Effector memory CD8-positive, alpha-beta T cell (primary cell): ENCODE data around the gene MINDY3.
"Not testable (repeated sequence)": the region's sequence is repeated elsewhere in the genome, so short reads cannot be mapped to it uniquely, and the experiment has no call there.

ENCODE experiments used
- ATAC-seq: fragments of 150-1000 bp; cut with Tn5 transposase; replicated peaks from 2 replicates; pipeline ENCODE4 v1.10.0; 2021; ENCODE audit warnings: mild to moderate bottlenecking, moderate library complexity
- DNase-seq, 3 experiments: peaks; one replicate each; pipeline ENCODE4 v3.0.0; 2021
- H3K27ac Mint-ChIP-seq, 2 donors: one replicate each; pipeline ENCODE4 v1.8.0; 2022; ENCODE audit warnings: mild to moderate bottlenecking in 2 of 2, mixed read lengths in 2 of 2, moderate library complexity in 2 of 2
- H3K27me3 Mint-ChIP-seq, 2 donors: one replicate each; pipeline ENCODE4 v1.8.0; 2022; ENCODE audit warnings: mixed read lengths in 2 of 2
- H3K36me3 Mint-ChIP-seq: one replicate; pipeline ENCODE4 v1.8.0; 2022; ENCODE audit warnings: mild to moderate bottlenecking, moderate library complexity, mixed read lengths; ENCODE audit not compliant: insufficient read depth
- H3K4me1 Mint-ChIP-seq, 2 donors: one replicate each; pipeline ENCODE4 v1.8.0; 2022; ENCODE audit warnings: low read depth in 2 of 2, mixed read lengths in 2 of 2
- H3K4me3 Mint-ChIP-seq, 2 donors: one replicate each; pipeline ENCODE4 v1.8.0; 2022; ENCODE audit warnings: mild to moderate bottlenecking in 2 of 2, mixed read lengths in 2 of 2, moderate library complexity in 2 of 2
- H3K9me3 Mint-ChIP-seq, 2 donors: one replicate each; pipeline ENCODE4 v1.8.0; 2022; ENCODE audit warnings: mixed read lengths in 2 of 2
- total RNA-seq, 9 experiments: gene quantifications; one replicate each; lab custom pipeline; 2026; lab: John Stamatoyannopoulos, UW

Gene MINDY3
- total RNA-seq = 27.4 to 51.9 (median 31.2) reads per million in 9 experiments

DNA sequence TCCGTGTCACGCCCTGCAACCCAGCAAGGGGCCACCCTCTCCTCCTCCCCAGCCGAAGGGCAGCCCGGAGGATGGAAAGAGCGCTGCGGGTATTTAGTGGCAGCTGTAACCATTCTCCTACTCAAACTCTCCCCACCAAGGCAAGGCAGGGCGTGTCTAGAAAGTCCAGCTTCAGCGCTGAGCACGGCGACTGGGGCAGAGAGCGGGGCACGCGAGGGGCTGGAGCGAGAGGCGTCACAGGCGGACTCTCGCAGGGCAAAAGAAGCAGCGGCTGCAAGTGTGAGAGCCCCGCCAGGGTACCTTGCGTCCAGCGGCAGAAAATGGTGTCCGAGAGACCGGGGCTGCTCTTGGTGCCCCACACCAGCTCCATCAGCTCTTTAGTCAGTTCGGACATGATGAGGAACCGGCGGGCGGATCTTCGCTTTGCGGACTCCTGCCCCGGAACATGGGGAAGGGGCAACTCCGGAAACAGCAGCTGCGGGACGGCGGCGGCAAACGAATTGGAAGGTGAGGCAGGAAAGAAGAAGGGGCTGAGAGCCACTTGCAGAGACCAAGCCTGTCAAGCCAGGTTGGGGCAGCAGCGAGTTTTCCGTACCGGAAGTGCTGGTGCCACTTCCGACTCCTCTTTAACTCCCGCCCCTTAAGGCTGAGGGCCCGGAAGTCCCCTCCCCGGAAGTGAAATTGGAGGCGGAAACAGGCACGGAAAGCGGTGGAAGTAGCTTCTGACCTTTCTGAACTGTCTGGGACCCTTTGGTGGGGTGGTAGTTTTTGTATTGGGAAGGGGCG lies at the start of gene MINDY3:
Gene MINDY3, minus strand, starts transcription at position 602 of the 786 bp plus-strand sequence. Its CDS starts 208 bp downstream, at position 394.
- peak within 1 kb of the TSS; percentile 94 to 95 for H3K27ac Mint-ChIP-seq
- no peaks in the 10 kb centered on the region for H3K9me3 Mint-ChIP-seq
- DNase-seq (peak; percentile 72 to 79 (median 73)), ATAC-seq (peak; percentile 94)
- peaks cover 17 to 18% of the 10 kb centered on the region in 2 donors for H3K27me3 Mint-ChIP-seq
- H3K4me3 Mint-ChIP-seq = peak within 1 kb of the TSS; percentile 93 to 94
- H3K36me3 Mint-ChIP-seq = peaks cover 11% of the 10 kb centered on the region
- H3K4me1 Mint-ChIP-seq = peaks cover 25 to 34% of the 10 kb centered on the region in 2 donors

DNA sequence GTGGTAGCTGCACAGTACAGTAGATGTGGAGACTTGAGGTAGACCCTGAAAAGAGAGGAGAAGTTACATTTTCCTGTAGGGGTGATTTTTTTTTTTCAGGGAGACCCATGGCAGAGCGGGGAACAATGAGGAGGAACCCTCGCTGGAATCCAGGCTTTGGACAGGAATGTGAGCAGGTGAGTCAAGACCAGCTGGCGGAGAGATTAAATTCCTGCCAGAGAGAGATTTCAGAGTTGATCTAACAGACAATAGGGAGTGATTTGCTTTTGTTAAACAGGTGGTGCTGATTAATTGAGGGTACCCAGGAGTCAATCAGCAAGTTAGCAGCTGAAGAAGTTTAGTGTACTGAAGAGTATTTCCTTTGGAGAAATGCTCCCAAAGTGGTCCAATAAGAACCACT lies 41.6 kb upstream of the MINDY3 start:
- ATAC-seq (no peak), DNase-seq (no peak)
- H3K9me3 Mint-ChIP-seq = no peaks in the 10 kb centered on the region
- H3K36me3 Mint-ChIP-seq = no peaks in the 10 kb centered on the region
- peaks cover 30 to 31% of the 10 kb centered on the region in 2 donors for H3K27me3 Mint-ChIP-seq
- H3K27ac Mint-ChIP-seq = no peak overlapping the region
- no peaks in the 10 kb centered on the region for H3K4me1 Mint-ChIP-seq
- no peak overlapping the region for H3K4me3 Mint-ChIP-seq

- H3K27me3 Mint-ChIP-seq = peaks cover 51 to 52% of the 10 kb centered on the region in 2 donors
- DNase-seq = no peak
- no peaks in the 10 kb centered on the region for H3K36me3 Mint-ChIP-seq
- no peaks in the 10 kb centered on the region for H3K9me3 Mint-ChIP-seq
- no peaks in the 10 kb centered on the region for H3K4me1 Mint-ChIP-seq
- no peak overlapping the region for H3K4me3 Mint-ChIP-seq
- no peak for ATAC-seq
- H3K27ac Mint-ChIP-seq = no peak overlapping the region
Observed at GRCh38 chr10:15898046-15898445, 37.7 kb upstream of the MINDY3 start.

GRCh38 chr10:15897287-15897686 lies 37.0 kb upstream of the MINDY3 start:
- no peaks in the 10 kb centered on the region for H3K36me3 Mint-ChIP-seq
- H3K4me1 Mint-ChIP-seq = no peaks in the 10 kb centered on the region
- no peak overlapping the region for H3K4me3 Mint-ChIP-seq
- ATAC-seq (no peak), DNase-seq (no peak)
- H3K27ac Mint-ChIP-seq = no peak overlapping the region
- H3K9me3 Mint-ChIP-seq = no peaks in the 10 kb centered on the region
- peaks cover 52 to 59% of the 10 kb centered on the region in 2 donors for H3K27me3 Mint-ChIP-seq

GRCh38 chr10:15896654-15897053 lies 36.3 kb upstream of the MINDY3 start:
- H3K4me1 Mint-ChIP-seq = no peaks in the 10 kb centered on the region
- no peak overlapping the region for H3K27ac Mint-ChIP-seq
- DNase-seq (no peak), ATAC-seq (no peak)
- H3K27me3 Mint-ChIP-seq = peaks cover 46 to 56% of the 10 kb centered on the region in 2 donors
- H3K9me3 Mint-ChIP-seq = no peaks in the 10 kb centered on the region
- H3K36me3 Mint-ChIP-seq = no peaks in the 10 kb centered on the region
- no peak overlapping the region for H3K4me3 Mint-ChIP-seq

- no peaks in the 10 kb centered on the region for H3K9me3 Mint-ChIP-seq
Observed at GRCh38 chr10:15884447-15884846, 24.1 kb upstream of the MINDY3 start.

DNA sequence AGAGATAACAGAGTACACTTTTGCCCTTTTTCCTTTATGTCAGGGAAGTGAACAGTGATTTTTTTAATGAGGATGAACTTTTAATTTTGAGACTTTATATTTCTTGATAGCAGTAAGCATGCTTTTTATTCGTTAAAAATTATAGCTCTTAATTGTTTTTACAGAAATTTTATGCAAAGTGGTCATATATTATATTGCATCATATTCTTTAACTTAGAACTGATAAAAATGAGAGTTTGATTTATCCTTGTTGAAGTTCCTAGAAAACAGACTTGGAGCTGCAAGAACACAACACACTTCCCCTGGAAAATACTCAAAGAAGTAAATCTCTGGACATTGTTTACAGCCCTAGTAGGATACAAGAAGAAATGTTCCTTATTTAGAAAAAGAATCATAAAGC lies 21.2 kb upstream of the MINDY3 start:
- ATAC-seq = no peak
- H3K4me3 Mint-ChIP-seq = no peak overlapping the region
- H3K4me1 Mint-ChIP-seq = no peaks in the 10 kb centered on the region
- no peaks in the 10 kb centered on the region for H3K36me3 Mint-ChIP-seq
- H3K9me3 Mint-ChIP-seq = no peaks in the 10 kb centered on the region
- H3K27ac Mint-ChIP-seq = no peak overlapping the region
- no peak for DNase-seq
- H3K27me3 Mint-ChIP-seq = peaks cover 51 to 79% of the 10 kb centered on the region in 2 donors

More at GRCh38 chr10:15884447-15884846, 24.1 kb upstream of the MINDY3 start:
- H3K27ac Mint-ChIP-seq = no peak overlapping the region
- H3K4me1 Mint-ChIP-seq = no peaks in the 10 kb centered on the region
- H3K36me3 Mint-ChIP-seq = no peaks in the 10 kb centered on the region
- no peak for DNase-seq
- H3K4me3 Mint-ChIP-seq = no peak overlapping the region
- peaks cover 59 to 87% of the 10 kb centered on the region in 2 donors for H3K27me3 Mint-ChIP-seq
- no peak for ATAC-seq

GRCh38 chr10:15879663-15880062 lies 19.4 kb upstream of the MINDY3 start:
- Mint-ChIP-seq H3K4me1 (no peaks in the 10 kb centered on the region), H3K9me3 (no peaks in the 10 kb centered on the region), H3K27ac (no peak overlapping the region), H3K36me3 (no peaks in the 10 kb centered on the region), H3K27me3 (peaks cover 55 to 79% of the 10 kb centered on the region in 2 donors), H3K4me3 (no peak overlapping the region)
- peak; percentile 22 for ATAC-seq
- DNase-seq = no peak

- no peak for DNase-seq
- ATAC-seq = peak; percentile 46
- Mint-ChIP-seq H3K36me3 (no peaks in the 10 kb centered on the region), H3K4me1 (no peaks in the 10 kb centered on the region), H3K9me3 (no peaks in the 10 kb centered on the region), H3K4me3 (no peak overlapping the region), H3K27ac (no peak overlapping the region), H3K27me3 (peaks cover 61 to 80% of the 10 kb centered on the region in 2 donors)
Observed at GRCh38 chr10:15879058-15879457, 18.8 kb upstream of the MINDY3 start.

GRCh38 chr10:15877836-15878576 lies 17.7 kb upstream of the MINDY3 start:
- no peaks in the 10 kb centered on the region for H3K4me1 Mint-ChIP-seq
- peaks cover 0 to 2% of the 10 kb centered on the region in 2 donors for H3K9me3 Mint-ChIP-seq
- ATAC-seq (no peak), DNase-seq (no peak)
- no peak overlapping the region for H3K27ac Mint-ChIP-seq
- H3K36me3 Mint-ChIP-seq = no peaks in the 10 kb centered on the region
- no peak overlapping the region for H3K4me3 Mint-ChIP-seq
- peaks cover 69 to 80% of the 10 kb centered on the region in 2 donors for H3K27me3 Mint-ChIP-seq

DNA sequence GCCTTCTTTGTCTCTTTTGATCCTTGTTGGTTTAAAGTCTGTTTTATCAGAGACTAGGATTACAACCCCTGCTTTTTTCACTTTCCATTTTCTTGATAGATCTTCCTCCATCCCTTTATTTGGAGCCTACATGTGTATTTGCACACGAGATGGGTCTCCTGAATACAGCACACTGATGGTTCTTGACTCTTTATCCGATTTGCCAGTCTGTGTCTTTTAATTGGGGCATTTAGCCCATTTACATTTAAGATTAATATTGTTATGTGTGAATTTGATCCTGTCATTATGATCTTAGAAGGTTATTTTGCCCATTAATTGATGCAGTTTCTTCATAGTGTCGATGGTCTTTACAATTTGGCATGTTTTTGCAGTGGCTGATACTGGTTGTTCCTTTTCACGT lies 16.0 kb upstream of the MINDY3 start:
- not testable (repeated sequence) for ATAC-seq, H3K9me3 Mint-ChIP-seq, H3K36me3 Mint-ChIP-seq, DNase-seq, H3K27ac Mint-ChIP-seq, H3K4me1 Mint-ChIP-seq, H3K4me3 Mint-ChIP-seq
- peaks cover 69 to 80% of the 10 kb centered on the region in 2 donors for H3K27me3 Mint-ChIP-seq

DNA sequence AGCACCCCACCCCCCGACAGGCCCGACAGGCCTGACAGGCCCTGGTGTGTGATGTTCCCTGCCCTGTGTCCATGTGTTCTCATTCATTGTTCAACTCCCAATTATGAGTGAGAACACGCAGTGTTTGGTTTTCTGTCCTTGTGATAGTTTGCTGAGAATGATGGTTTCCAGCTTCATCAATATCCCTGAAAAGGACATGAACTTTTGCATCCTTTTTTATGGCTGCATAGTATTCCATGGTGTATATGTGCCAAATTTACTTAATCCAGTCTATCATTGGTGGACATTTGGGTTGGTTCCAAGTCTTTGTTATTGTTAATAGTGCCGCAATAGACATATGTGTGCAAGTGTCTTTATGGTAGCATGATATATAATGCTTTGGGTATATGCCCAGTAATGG lies 12.3 kb upstream of the MINDY3 start:
- H3K4me1 Mint-ChIP-seq, H3K4me3 Mint-ChIP-seq, H3K27ac Mint-ChIP-seq, DNase-seq, H3K36me3 Mint-ChIP-seq, ATAC-seq, H3K9me3 Mint-ChIP-seq: not testable (repeated sequence)
- H3K27me3 Mint-ChIP-seq = peaks cover 79 to 84% of the 10 kb centered on the region in 2 donors

DNA sequence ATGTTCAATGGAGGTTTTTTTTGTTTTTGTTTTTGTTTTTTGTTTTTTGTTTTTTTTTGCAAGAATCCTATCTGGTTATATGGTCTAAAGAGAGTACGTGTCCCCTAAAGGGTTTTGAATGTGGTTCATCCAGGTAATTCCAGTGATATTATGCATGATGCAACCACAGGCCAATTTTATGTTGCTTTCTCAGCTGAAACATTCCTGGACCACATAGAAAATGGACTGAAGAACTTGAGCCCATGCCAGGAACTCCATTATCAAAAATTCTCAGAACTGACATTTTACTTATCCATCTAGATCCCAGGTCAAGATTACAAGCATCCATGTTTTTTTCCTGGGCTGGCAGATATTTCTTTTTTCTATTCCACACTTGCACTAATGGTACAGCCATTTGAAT lies 11.5 kb upstream of the MINDY3 start:
- Mint-ChIP-seq H3K27me3 (peaks cover 79 to 84% of the 10 kb centered on the region in 2 donors), H3K27ac (no peak overlapping the region), H3K4me1 (no peaks in the 10 kb centered on the region), H3K4me3 (no peak overlapping the region), H3K9me3 (peaks cover 0 to 2% of the 10 kb centered on the region in 2 donors), H3K36me3 (no peaks in the 10 kb centered on the region)
- DNase-seq (no peak), ATAC-seq (no peak)
